Measurements from ENCODE around the gene UBTF.
"Not testable (repeated sequence)": the region's sequence is repeated elsewhere in the genome, so short reads cannot be mapped to it uniquely, and the experiment has no call there.

Gene UBTF

GRCh38 chr17:44241106-44241624, 21.7 kb upstream of the UBTF start:
- ATAC-seq: no peak

GRCh38 chr17:44237886-44238285, 18.4 kb upstream of the UBTF start:
- ATAC-seq: not testable (repeated sequence)

- ATAC-seq: no peak
Measured at GRCh38 chr17:44236444-44236991, 17.0 kb upstream of the UBTF start.

GRCh38 chr17:44235583-44235936, 16.1 kb upstream of the UBTF start:
- no peak for ATAC-seq

GRCh38 chr17:44233582-44233981, 14.1 kb upstream of the UBTF start:
- ATAC-seq: no peak

- ATAC-seq: no peak
Measured at GRCh38 chr17:44232061-44232460, 12.6 kb upstream of the UBTF start.

- no peak for ATAC-seq
Measured at GRCh38 chr17:44230140-44230539, 10.7 kb upstream of the UBTF start.

- no peak for ATAC-seq
Measured at GRCh38 chr17:44229090-44229489, 9.6 kb upstream of the UBTF start.

GRCh38 chr17:44223541-44224071, 4.1 kb upstream of the UBTF start:
- no peak for ATAC-seq

- no peak for ATAC-seq
Measured at GRCh38 chr17:44222112-44222869, 2.8 kb upstream of the UBTF start.

- no peak for ATAC-seq
Measured at GRCh38 chr17:44221862-44222111, 2.3 kb upstream of the UBTF start.

- peak; percentile 17 to 19 for ATAC-seq
Measured at GRCh38 chr17:44221084-44221861, 1.8 kb upstream of the UBTF start.

- ATAC-seq: peak; percentile 29 to 33
Measured at GRCh38 chr17:44220213-44221083, 973 bp upstream of the UBTF start.

GRCh38 chr17:44219108-44219615, 313 bp downstream of the UBTF start:
- peak; percentile 47 to 50 for ATAC-seq

- ATAC-seq: peak; percentile 44 to 59
Measured at GRCh38 chr17:44218344-44219107, 949 bp downstream of the UBTF start.

- ATAC-seq: no peak
Measured at GRCh38 chr17:44217738-44218343, 1.6 kb downstream of the UBTF start.

GRCh38 chr17:44216694-44217093, 2.8 kb downstream of the UBTF start:
- no peak for ATAC-seq

GRCh38 chr17:44216173-44216572, 3.3 kb downstream of the UBTF start:
- no peak for ATAC-seq

- ATAC-seq: no peak
Measured at GRCh38 chr17:44214896-44215295, 4.6 kb downstream of the UBTF start.

- no peak for ATAC-seq
Measured at GRCh38 chr17:44214230-44214494, 5.3 kb downstream of the UBTF start.

- no peak for ATAC-seq
Measured at GRCh38 chr17:44213403-44214229, 5.9 kb downstream of the UBTF start.
